ENCODE data around the gene CCDC112. TPM values are rescaled to one million over a fixed set of nuclear protein-coding genes. Genes with fewer than 3 reads are reported as not detected.

Gene CCDC112
- total RNA-seq = 10 to 100 TPM in 3 of 4 donors, 1 to 10 TPM in 1; 4.6 to 19.4 (median 12.6) TPM
- polyA plus RNA-seq = 1 to 10 TPM; 5.8 to 9.6 (median 7.9) TPM

DNA sequence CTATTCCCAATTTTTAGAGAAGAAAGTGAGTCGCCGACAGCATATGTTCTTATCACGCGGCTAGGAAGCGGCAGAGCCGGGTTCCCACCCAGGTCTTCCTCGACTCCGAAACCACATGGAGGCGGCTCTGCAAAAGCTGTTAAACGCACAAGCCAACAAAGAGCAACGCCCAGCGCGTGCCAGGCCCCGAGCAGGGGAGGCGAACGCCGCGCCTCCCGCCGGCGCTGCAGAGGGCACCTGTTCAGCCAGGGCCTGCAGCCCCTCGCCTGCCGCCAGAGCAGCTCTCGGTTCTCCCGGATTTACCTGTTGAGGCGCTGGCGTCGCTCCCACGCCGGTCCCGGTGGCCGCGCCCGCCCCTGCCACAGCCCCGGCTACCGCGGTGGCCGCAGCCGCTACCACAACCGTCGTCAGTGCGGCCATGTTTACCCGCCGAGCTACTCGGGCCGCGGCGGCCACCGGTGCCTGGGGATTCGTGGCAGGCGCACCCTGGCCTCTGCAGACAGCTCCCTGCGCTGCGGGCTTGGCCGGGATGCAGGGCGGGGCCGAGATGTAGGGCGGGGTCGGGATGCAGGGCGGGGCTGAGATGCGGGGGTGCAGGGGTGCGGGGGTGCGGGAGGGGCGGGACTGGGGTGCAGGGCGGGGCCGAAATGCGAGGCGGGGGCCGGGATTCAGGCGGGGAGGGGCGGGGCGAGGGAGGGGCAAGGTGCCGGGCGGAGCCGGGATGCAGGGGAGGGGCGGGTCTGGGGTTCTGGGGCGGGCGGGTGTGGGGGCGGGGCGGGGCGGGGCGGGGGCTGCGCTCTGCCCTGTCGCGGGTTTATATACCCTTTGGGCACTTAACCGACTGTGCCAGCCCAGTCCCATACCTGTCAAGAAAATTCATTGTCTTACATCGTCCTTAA lies at the start of gene CCDC112:
TSS of gene CCDC112 (minus strand) at position 531 of the 899 bp plus-strand sequence. CDS start at position 420, 111 bp downstream.
- H3K36me3 ChIP-seq = no peaks in the 10 kb centered on the region
- TF ChIP-seq EP300 (IDR thresholded peaks at IDR 0.05) (no peak), POLR2A (IDR thresholded peaks at IDR 0.05) (peak in 1 of 2 donors; percentile 12), POLR2AphosphoS5 (IDR thresholded peaks at IDR 0.05) (peak; percentile 41 to 65 (median 57))
- TF ChIP-seq, protein P1, sequence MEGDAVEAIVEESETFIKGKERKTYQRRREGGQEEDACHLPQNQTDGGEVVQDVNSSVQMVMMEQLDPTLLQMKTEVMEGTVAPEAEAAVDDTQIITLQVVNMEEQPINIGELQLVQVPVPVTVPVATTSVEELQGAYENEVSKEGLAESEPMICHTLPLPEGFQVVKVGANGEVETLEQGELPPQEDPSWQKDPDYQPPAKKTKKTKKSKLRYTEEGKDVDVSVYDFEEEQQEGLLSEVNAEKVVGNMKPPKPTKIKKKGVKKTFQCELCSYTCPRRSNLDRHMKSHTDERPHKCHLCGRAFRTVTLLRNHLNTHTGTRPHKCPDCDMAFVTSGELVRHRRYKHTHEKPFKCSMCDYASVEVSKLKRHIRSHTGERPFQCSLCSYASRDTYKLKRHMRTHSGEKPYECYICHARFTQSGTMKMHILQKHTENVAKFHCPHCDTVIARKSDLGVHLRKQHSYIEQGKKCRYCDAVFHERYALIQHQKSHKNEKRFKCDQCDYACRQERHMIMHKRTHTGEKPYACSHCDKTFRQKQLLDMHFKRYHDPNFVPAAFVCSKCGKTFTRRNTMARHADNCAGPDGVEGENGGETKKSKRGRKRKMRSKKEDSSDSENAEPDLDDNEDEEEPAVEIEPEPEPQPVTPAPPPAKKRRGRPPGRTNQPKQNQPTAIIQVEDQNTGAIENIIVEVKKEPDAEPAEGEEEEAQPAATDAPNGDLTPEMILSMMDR (IDR thresholded peaks at IDR 0.05) = no peak
- peak within 1 kb of the TSS; percentile 72 to 91 (median 82) for H3K4me3 ChIP-seq
- WGBS, 2 donors = 1% methylated on average over 80 to 84 of the region's 86 CpGs
- DNase-seq = peak; percentile 89
- H3K9me3 ChIP-seq = no peaks in the 10 kb centered on the region
- intact Hi-C loops (cut with DNase I) = loop anchor here (2.0 to 10.0 kb wide), 2 partner anchors 34 to 548 kb away; partner anchors contain the start of genes AP3S1, ATG12 and PGGT1B
- H3K27ac ChIP-seq = peak within 1 kb of the TSS; percentile 64 to 76 (median 69)
- peaks cover 0 to 12% (median 6%) of the 10 kb centered on the region in 4 donors for H3K4me1 ChIP-seq
- no peaks in the 10 kb centered on the region for H3K27me3 ChIP-seq

GRCh38 chr5:115345344-115345743 lies 48.9 kb upstream of the CCDC112 start:
- intact Hi-C loops (cut with DNase I) = no loop called here
- TF ChIP-seq POLR2AphosphoS5 (IDR thresholded peaks at IDR 0.05) (no peak), EP300 (IDR thresholded peaks at IDR 0.05) (no peak), POLR2A (IDR thresholded peaks at IDR 0.05) (no peak)
- TF ChIP-seq, protein P1 (IDR thresholded peaks at IDR 0.05) = no peak
- H3K27me3 ChIP-seq = no peaks in the 10 kb centered on the region
- no peak overlapping the region for H3K27ac ChIP-seq
- no peaks in the 10 kb centered on the region for H3K36me3 ChIP-seq
- no peak for DNase-seq
- no peaks in the 10 kb centered on the region for H3K4me1 ChIP-seq
- no peak overlapping the region for H3K4me3 ChIP-seq
- H3K9me3 ChIP-seq = no peaks in the 10 kb centered on the region

DNA sequence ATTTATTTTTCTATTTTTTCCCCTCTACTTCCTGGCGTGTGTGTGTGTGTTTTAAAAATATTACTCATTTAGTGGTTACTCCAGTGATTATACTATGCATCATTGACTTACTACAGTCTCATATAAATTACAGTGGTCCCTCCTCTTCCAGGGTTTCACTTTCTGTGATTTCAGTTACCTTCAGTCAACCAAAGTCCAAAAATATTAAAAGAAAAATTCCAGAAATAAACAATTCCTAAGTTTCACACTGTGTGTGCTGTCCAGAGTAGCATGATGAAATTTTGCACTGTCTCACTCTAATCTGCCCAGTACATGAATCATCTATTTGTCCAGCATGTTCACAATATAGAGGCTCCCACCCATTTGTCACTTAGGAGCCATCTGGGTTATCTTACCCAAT lies 47.4 kb upstream of the CCDC112 start:
- TF ChIP-seq, protein P1 (IDR thresholded peaks at IDR 0.05) = no peak
- TF ChIP-seq EP300 (IDR thresholded peaks at IDR 0.05) (no peak), POLR2AphosphoS5 (IDR thresholded peaks at IDR 0.05) (no peak), POLR2A (IDR thresholded peaks at IDR 0.05) (no peak)
- H3K27me3 ChIP-seq = no peaks in the 10 kb centered on the region
- H3K36me3 ChIP-seq = no peaks in the 10 kb centered on the region
- no peaks in the 10 kb centered on the region for H3K4me1 ChIP-seq
- H3K27ac ChIP-seq = no peak overlapping the region
- intact Hi-C loops (cut with DNase I) = no loop called here
- H3K4me3 ChIP-seq = no peak overlapping the region
- no peak for DNase-seq
- H3K9me3 ChIP-seq = no peaks in the 10 kb centered on the region
- WGBS, 2 donors = 59 to 66% methylated on average over 1 of the region's 1 CpG

DNA sequence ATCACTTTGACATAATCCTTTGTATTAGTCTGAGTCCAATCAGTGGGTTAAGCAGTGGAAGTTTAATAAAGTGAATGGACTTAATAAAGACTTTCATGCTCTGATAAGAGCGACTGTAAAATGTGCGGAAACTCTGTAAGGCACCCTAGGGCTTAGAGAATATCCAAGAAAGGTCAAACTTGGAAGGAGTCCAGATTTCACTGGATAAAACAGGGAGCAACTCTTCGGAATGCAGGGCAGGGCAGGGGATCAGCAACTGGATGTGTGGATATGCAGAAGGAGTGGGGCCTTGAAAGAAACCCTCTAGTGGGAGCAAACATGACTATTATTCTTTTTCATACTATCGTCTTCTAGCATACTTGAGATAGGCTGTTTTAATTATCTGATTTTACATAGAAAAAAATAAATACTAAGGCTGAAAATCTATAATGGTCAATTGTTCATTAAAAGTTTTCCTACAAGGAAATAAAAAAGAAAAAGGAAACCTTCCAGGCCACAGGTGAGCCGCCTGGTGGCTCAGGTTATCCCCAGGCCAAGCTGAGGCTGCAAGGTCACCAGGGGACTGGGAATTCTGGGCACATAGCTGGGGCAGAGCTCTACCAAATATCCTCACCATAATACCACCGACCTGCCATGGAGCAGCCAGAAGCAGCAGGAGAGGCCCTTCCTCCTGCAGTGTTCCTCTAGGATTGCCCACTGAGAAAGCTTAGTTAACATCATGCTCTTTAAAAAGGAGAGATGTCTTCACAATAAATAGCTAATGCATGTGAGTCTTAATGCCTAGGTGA lies 46.3 kb upstream of the CCDC112 start:
- Histone ChIP-seq H3K4me3 (no peak overlapping the region), H3K4me1 (no peaks in the 10 kb centered on the region), H3K36me3 (no peaks in the 10 kb centered on the region), H3K27ac (no peak overlapping the region), H3K27me3 (no peaks in the 10 kb centered on the region), H3K9me3 (no peaks in the 10 kb centered on the region)
- intact Hi-C loops (cut with DNase I) = no loop called here
- TF ChIP-seq POLR2A (IDR thresholded peaks at IDR 0.05) (no peak), POLR2AphosphoS5 (IDR thresholded peaks at IDR 0.05) (no peak), EP300 (IDR thresholded peaks at IDR 0.05) (no peak)
- TF ChIP-seq, protein P1 (IDR thresholded peaks at IDR 0.05) = no peak
- 81 to 88% methylated on average over 6 of the region's 6 CpGs for WGBS, 2 donors
- no peak for DNase-seq
